Neuron (in vitro differentiated cells): Measurements from ENCODE around the gene AP3D1.

Experiments
- H2AFZ ChIP-seq: one replicate; pipeline ENCODE4 v1.6.1; 2013; ENCODE audit warnings: low read depth, mild to moderate bottlenecking, inconsistent platforms, low read length, moderate library complexity
- H3K27me3 ChIP-seq: one replicate; pipeline ENCODE4 v1.6.1; 2013; ENCODE audit warnings: low read length; ENCODE audit not compliant: insufficient read depth
- H3K36me3 ChIP-seq: one replicate; pipeline ENCODE4 v1.6.1; 2013; ENCODE audit warnings: low read length; ENCODE audit not compliant: insufficient read depth
- H3K4me1 ChIP-seq: one replicate; pipeline ENCODE4 v1.6.1; 2013; ENCODE audit warnings: low read length; ENCODE audit not compliant: insufficient read depth
- H3K4me3 ChIP-seq: 2 replicates; pipeline ENCODE4 v1.5.1; 2013; ENCODE audit warnings: mild to moderate bottlenecking, low read length, moderate library complexity
- H3K9me3 ChIP-seq: one replicate; pipeline ENCODE4 v1.6.1; 2013; ENCODE audit warnings: low read length

The AP3D1 gene

DNA sequence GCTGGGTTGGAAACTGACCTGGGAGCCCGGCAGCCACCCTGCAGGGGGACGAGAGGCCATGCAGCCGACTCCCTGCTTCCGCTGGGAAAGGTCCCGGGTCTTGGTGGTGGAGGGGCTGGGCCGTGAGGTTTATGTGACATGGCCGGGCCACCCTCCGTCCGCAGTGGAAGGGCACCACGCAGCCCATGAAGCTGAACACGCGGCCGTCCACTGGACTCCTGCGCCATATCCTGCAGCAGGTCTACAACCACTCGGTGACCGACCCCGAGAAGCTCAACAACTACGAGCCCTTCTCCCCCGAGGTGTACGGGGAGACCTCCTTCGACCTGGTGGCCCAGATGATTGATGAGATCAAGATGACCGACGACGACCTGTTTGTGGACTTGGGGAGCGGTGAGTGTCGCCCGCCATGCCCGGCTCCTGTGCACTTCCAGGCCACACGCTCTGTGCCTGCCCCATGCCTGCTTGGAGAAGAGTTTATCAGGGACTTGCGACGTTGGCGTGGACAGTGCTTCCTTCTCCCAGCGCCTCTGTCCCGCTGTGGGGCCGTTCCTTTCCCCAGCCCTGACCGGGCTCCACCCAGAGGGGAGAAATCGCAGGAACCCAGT lies 39.6 kb upstream of the AP3D1 start:
- peaks cover 82% of the 10 kb centered on the region for H3K36me3 ChIP-seq
- no peaks in the 10 kb centered on the region for H3K4me1 ChIP-seq

GRCh38 chr19:2189880-2190279 lies 38.5 kb upstream of the AP3D1 start:
- peaks cover 77% of the 10 kb centered on the region for H3K36me3 ChIP-seq
- H3K4me1 ChIP-seq: no peaks in the 10 kb centered on the region
- H3K27me3 ChIP-seq: no peaks in the 10 kb centered on the region
- H3K4me3 ChIP-seq: no peak overlapping the region
- H2AFZ ChIP-seq: no peak overlapping the region
- no peaks in the 10 kb centered on the region for H3K9me3 ChIP-seq

More for the DNA sequence above, 39.6 kb upstream of the AP3D1 start:
- no peaks in the 10 kb centered on the region for H3K27me3 ChIP-seq
- no peak overlapping the region for H2AFZ ChIP-seq
- H3K4me3 ChIP-seq: no peak overlapping the region
- H3K9me3 ChIP-seq: no peaks in the 10 kb centered on the region

DNA sequence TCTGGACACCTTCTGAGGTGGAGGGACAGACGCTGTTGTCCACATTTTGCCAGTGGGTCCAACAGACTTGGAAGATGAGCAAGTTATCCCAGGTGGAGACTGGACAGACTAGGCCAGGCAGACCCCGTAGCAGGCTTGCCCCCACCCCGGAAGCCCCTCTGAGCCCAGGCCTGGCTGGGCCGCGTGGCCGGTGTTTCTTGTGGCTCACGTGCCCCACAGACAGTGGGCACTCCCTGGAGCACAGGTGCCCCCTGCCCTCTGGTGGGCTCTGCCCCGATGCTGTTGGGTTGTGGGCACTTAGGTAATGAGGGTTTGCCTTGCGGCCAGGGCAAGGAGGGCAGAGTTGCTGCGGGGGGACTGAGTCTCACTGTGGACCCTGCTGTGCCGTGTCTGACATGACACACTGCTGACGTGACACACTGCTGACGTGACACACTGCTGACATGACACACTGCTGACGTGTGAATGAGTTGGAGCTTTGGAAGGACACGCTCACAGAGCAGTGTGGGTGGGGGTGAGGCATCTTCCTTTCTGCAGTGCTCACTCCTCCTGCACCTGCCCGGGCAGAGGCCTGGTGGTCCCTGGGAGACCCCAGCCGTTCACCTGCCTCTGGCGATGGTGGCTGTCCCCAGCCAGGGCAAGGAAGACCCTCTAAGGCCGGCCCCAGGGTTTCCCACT lies 37.5 kb upstream of the AP3D1 start:
- Histone ChIP-seq H3K27me3 (no peaks in the 10 kb centered on the region), H3K4me3 (no peak overlapping the region), H3K36me3 (peaks cover 80% of the 10 kb centered on the region), H3K4me1 (no peaks in the 10 kb centered on the region), H3K9me3 (no peaks in the 10 kb centered on the region), H2AFZ (no peak overlapping the region)

GRCh38 chr19:2187159-2187558 lies 35.8 kb upstream of the AP3D1 start:
- no peak overlapping the region for H3K4me3 ChIP-seq

GRCh38 chr19:2186071-2186846 lies 34.9 kb upstream of the AP3D1 start:
- Histone ChIP-seq H3K4me3 (no peak overlapping the region), H2AFZ (no peak overlapping the region), H3K27me3 (no peaks in the 10 kb centered on the region), H3K9me3 (no peaks in the 10 kb centered on the region), H3K4me1 (no peaks in the 10 kb centered on the region), H3K36me3 (peaks cover 70% of the 10 kb centered on the region)

More at GRCh38 chr19:2187159-2187558, 35.8 kb upstream of the AP3D1 start:
- H3K4me1 ChIP-seq: no peaks in the 10 kb centered on the region
- H3K27me3 ChIP-seq: no peaks in the 10 kb centered on the region
- no peaks in the 10 kb centered on the region for H3K9me3 ChIP-seq
- H2AFZ ChIP-seq: no peak overlapping the region
- H3K36me3 ChIP-seq: peaks cover 76% of the 10 kb centered on the region

- H3K4me1 ChIP-seq: no peaks in the 10 kb centered on the region
- no peaks in the 10 kb centered on the region for H3K9me3 ChIP-seq
- H3K4me3 ChIP-seq: no peak overlapping the region
- no peak overlapping the region for H2AFZ ChIP-seq
- H3K36me3 ChIP-seq: peaks cover 70% of the 10 kb centered on the region
- no peaks in the 10 kb centered on the region for H3K27me3 ChIP-seq
These were observed 34.3 kb upstream of the AP3D1 start for GRCh38 chr19:2185734-2186070.

- no peaks in the 10 kb centered on the region for H3K27me3 ChIP-seq
- H3K36me3 ChIP-seq: peaks cover 59% of the 10 kb centered on the region
- H2AFZ ChIP-seq: no peak overlapping the region
- H3K4me1 ChIP-seq: no peaks in the 10 kb centered on the region
- no peak overlapping the region for H3K4me3 ChIP-seq
- H3K9me3 ChIP-seq: no peaks in the 10 kb centered on the region
These were observed 33.1 kb upstream of the AP3D1 start for GRCh38 chr19:2184422-2184975.

GRCh38 chr19:2181633-2181997 lies 30.2 kb upstream of the AP3D1 start:
- Histone ChIP-seq H2AFZ (no peak overlapping the region), H3K36me3 (peaks cover 41% of the 10 kb centered on the region), H3K4me1 (no peaks in the 10 kb centered on the region), H3K9me3 (no peaks in the 10 kb centered on the region), H3K4me3 (no peak overlapping the region), H3K27me3 (no peaks in the 10 kb centered on the region)

GRCh38 chr19:2180881-2181632 lies 29.7 kb upstream of the AP3D1 start:
- H3K36me3 ChIP-seq: peaks cover 36% of the 10 kb centered on the region
- H3K27me3 ChIP-seq: no peaks in the 10 kb centered on the region
- no peaks in the 10 kb centered on the region for H3K9me3 ChIP-seq
- H2AFZ ChIP-seq: no peak overlapping the region
- H3K4me1 ChIP-seq: no peaks in the 10 kb centered on the region
- no peak overlapping the region for H3K4me3 ChIP-seq

DNA sequence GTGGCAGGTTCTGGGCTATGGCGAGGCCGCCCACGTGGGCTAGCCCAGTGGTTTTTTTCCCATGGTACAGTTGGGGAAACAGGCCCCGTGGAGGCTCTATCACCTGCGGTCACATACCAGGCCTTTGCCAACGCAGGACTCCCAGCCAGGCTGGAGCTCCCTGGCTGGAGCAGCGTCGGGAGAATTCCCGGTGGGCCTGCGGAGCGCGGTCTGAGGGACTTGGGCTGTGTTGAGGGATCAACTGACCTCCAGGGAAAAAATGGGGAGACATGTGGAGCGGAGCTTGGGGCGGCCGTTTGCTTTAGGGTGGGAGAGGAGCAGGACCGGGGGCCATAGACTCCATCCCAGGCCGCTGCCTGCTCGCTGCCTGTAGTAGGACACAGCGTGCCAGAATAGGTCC lies 28.7 kb upstream of the AP3D1 start:
- H3K4me3 ChIP-seq: no peak overlapping the region
- H2AFZ ChIP-seq: no peak overlapping the region
- no peaks in the 10 kb centered on the region for H3K27me3 ChIP-seq
- H3K36me3 ChIP-seq: peaks cover 30% of the 10 kb centered on the region
- no peaks in the 10 kb centered on the region for H3K9me3 ChIP-seq
- H3K4me1 ChIP-seq: no peaks in the 10 kb centered on the region

- Histone ChIP-seq H2AFZ (no peak overlapping the region), H3K27me3 (no peaks in the 10 kb centered on the region), H3K36me3 (peaks cover 22% of the 10 kb centered on the region), H3K9me3 (peaks cover 2% of the 10 kb centered on the region), H3K4me3 (no peak overlapping the region), H3K4me1 (no peaks in the 10 kb centered on the region)
These were observed 27.7 kb upstream of the AP3D1 start for GRCh38 chr19:2179095-2179494.

DNA sequence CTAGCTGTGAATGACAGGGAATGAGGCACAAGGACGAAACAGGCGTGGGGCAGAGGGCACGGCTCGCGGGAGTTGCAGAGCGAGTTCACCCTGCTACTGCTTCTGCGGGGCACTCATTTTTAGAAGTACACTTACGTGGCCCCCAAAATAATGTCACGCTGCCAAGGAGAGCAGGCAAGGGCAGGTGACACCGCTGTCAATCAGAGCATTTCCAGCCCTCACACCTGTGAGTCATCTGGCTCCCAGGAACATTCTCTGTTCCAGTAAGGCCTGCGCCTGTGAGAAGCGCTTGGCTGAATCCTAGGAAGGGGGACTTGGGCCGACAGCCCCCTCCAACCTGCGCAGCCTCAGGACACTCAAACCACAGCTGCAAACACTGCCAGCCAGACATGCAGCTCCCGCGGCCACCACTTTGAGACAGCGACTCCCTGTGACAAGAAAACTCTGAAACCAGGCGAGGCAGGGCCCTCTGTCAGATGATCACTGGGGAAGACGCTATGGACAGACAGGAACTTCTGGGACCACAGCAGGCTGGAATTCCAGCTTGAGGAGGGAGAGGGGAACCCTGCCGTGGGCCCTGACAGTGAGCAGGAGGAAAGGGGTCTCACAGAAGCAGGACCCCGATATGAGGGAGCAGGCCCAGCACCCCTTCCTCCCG lies 25.1 kb upstream of the AP3D1 start:
- Histone ChIP-seq H3K4me3 (no peak overlapping the region), H3K36me3 (peaks cover 13% of the 10 kb centered on the region), H3K27me3 (no peaks in the 10 kb centered on the region), H3K9me3 (peaks cover 4% of the 10 kb centered on the region), H2AFZ (no peak overlapping the region), H3K4me1 (peaks cover 4% of the 10 kb centered on the region)
